ENCODE data around the gene GPR158. TPM values are rescaled to one million over a fixed set of nuclear protein-coding genes. Genes with fewer than 3 reads are reported as not detected.

The GPR158 gene
- total RNA-seq, 2 donors from 2014 or later: not detected

GRCh38 chr10:25629333-25629732 is 454.5 kb downstream of the GPR158 start:
- DNase-seq (ENCODE audit: low spot score in 2 of 2) (no peak), ATAC-seq (no peak)
- peaks cover 0 to 4% of the 10 kb centered on the region in 2 donors for H3K9me3 Mint-ChIP-seq
- no peak overlapping the region for H3K27ac Mint-ChIP-seq
- H3K36me3 Mint-ChIP-seq: no peaks in the 10 kb centered on the region

GRCh38 chr10:25631471-25631870 is 456.7 kb downstream of the GPR158 start:
- peaks cover 0 to 4% of the 10 kb centered on the region in 2 donors for H3K9me3 Mint-ChIP-seq
- no peak overlapping the region for H3K27ac Mint-ChIP-seq
- DNase-seq (ENCODE audit: low spot score in 2 of 2) (no peak), ATAC-seq (no peak)
- H3K36me3 Mint-ChIP-seq: no peaks in the 10 kb centered on the region

- peaks cover 0 to 4% of the 10 kb centered on the region in 2 donors for H3K9me3 Mint-ChIP-seq
- no peak overlapping the region for H3K27ac Mint-ChIP-seq
- DNase-seq (ENCODE audit: low spot score in 2 of 2): no peak
- H3K36me3 Mint-ChIP-seq: no peaks in the 10 kb centered on the region
- ATAC-seq: no peak
These were observed 458.0 kb downstream of the GPR158 start for GRCh38 chr10:25632802-25633201.

GRCh38 chr10:25633542-25633941 is 458.7 kb downstream of the GPR158 start:
- ATAC-seq (no peak), DNase-seq (ENCODE audit: low spot score in 2 of 2) (no peak)
- Mint-ChIP-seq H3K9me3 (peaks cover 0 to 4% of the 10 kb centered on the region in 2 donors), H3K36me3 (no peaks in the 10 kb centered on the region), H3K27ac (no peak overlapping the region)

- H3K36me3 Mint-ChIP-seq: no peaks in the 10 kb centered on the region
- H3K27ac Mint-ChIP-seq: no peak overlapping the region
- ATAC-seq (no peak), DNase-seq (ENCODE audit: low spot score in 2 of 2) (no peak)
- H3K9me3 Mint-ChIP-seq: peaks cover 0 to 5% of the 10 kb centered on the region in 2 donors
These were observed 464.8 kb downstream of the GPR158 start for GRCh38 chr10:25639646-25640045.

- no peak for DNase-seq (ENCODE audit: low spot score in 2 of 2)
- Mint-ChIP-seq H3K36me3 (no peaks in the 10 kb centered on the region), H3K9me3 (peaks cover 0 to 9% of the 10 kb centered on the region in 2 donors), H3K27ac (no peak overlapping the region)
- ATAC-seq: no peak
These were observed 466.8 kb downstream of the GPR158 start for GRCh38 chr10:25641595-25641994.

- H3K36me3 Mint-ChIP-seq: no peaks in the 10 kb centered on the region
- DNase-seq (ENCODE audit: low spot score in 2 of 2) (no peak), ATAC-seq (no peak)
- H3K9me3 Mint-ChIP-seq: peaks cover 0 to 9% of the 10 kb centered on the region in 2 donors
- no peak overlapping the region for H3K27ac Mint-ChIP-seq
These were observed 467.9 kb downstream of the GPR158 start for GRCh38 chr10:25642721-25643120.

- ATAC-seq (no peak), DNase-seq (ENCODE audit: low spot score in 2 of 2) (no peak)
- Mint-ChIP-seq H3K9me3 (peaks cover 5 to 9% of the 10 kb centered on the region in 2 donors), H3K36me3 (no peaks in the 10 kb centered on the region), H3K27ac (no peak overlapping the region)
These were observed 471.6 kb downstream of the GPR158 start for GRCh38 chr10:25646371-25646770.

- no peak overlapping the region for H3K27ac Mint-ChIP-seq
- ATAC-seq: no peak
- no peaks in the 10 kb centered on the region for H3K36me3 Mint-ChIP-seq
- DNase-seq (ENCODE audit: low spot score in 2 of 2): no peak
- peaks cover 3 to 5% of the 10 kb centered on the region in 2 donors for H3K9me3 Mint-ChIP-seq
These were observed 476.7 kb downstream of the GPR158 start for GRCh38 chr10:25651534-25651933.

Other genes starting within 250 kb of the GPR158 start
- gene PRTFDC1, start 222.4 kb upstream of the GPR158 start, total RNA-seq: 1 to 10 TPM in 1 of 2 donors, under 1 TPM in 1; 0.70 to 1.1 TPM
- gene ENKUR, start 158.8 kb upstream of the GPR158 start, total RNA-seq: under 1 TPM in 1 of 2 donors, not detected in 1; 0.08 TPM
- 1 to 10 TPM; 3.7 to 6.7 TPM for gene THNSL1, start 158.4 kb upstream of the GPR158 start, total RNA-seq